ENCODE data around the gene AIFM1.

- TF ChIP-seq, protein P1, sequence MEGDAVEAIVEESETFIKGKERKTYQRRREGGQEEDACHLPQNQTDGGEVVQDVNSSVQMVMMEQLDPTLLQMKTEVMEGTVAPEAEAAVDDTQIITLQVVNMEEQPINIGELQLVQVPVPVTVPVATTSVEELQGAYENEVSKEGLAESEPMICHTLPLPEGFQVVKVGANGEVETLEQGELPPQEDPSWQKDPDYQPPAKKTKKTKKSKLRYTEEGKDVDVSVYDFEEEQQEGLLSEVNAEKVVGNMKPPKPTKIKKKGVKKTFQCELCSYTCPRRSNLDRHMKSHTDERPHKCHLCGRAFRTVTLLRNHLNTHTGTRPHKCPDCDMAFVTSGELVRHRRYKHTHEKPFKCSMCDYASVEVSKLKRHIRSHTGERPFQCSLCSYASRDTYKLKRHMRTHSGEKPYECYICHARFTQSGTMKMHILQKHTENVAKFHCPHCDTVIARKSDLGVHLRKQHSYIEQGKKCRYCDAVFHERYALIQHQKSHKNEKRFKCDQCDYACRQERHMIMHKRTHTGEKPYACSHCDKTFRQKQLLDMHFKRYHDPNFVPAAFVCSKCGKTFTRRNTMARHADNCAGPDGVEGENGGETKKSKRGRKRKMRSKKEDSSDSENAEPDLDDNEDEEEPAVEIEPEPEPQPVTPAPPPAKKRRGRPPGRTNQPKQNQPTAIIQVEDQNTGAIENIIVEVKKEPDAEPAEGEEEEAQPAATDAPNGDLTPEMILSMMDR (IDR thresholded peaks at IDR 0.05): no peak
- TF ChIP-seq ESRRA (IDR thresholded peaks at IDR 0.05; ENCODE audit: borderline replicate concordance, low read length) (no peak), JUNB (IDR thresholded peaks at IDR 0.05) (no peak), EHF (CRISPR knock-in tag; IDR thresholded peaks at IDR 0.05) (no peak), SMC3 (IDR thresholded peaks at IDR 0.05) (no peak), RNF2 (IDR thresholded peaks at IDR 0.05; ENCODE audit: borderline replicate concordance, low read depth) (no peak), E2F6 (IDR thresholded peaks at IDR 0.05; ENCODE audit: borderline replicate concordance, low read depth) (no peak), PHF8 (IDR thresholded peaks at IDR 0.05; ENCODE audit: borderline replicate concordance, low read depth) (no peak)
- TF ChIP-seq, protein P2, sequence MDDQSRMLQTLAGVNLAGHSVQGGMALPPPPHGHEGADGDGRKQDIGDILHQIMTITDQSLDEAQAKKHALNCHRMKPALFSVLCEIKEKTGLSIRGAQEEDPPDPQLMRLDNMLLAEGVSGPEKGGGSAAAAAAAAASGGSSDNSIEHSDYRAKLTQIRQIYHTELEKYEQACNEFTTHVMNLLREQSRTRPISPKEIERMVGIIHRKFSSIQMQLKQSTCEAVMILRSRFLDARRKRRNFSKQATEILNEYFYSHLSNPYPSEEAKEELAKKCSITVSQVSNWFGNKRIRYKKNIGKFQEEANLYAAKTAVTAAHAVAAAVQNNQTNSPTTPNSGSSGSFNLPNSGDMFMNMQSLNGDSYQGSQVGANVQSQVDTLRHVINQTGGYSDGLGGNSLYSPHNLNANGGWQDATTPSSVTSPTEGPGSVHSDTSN (IDR thresholded peaks at IDR 0.05): no peak
These were observed 72.4 kb downstream of the AIFM1 start for GRCh38 chrX:130093271-130093670.

All from A549 (cell line).